Measurements from ENCODE around the gene SLC5A4. TPM values are rescaled to one million over a fixed set of nuclear protein-coding genes. Genes with fewer than 3 reads are reported as not detected.

The SLC5A4 gene
- total RNA-seq, 1 experiment from 2014 or later: not detected

GRCh38 chr22:32222991-32223390, 32.2 kb downstream of the SLC5A4 start:
- H3K79me2 ChIP-seq (ENCODE audit: insufficient read depth, low read length): no peaks in the 10 kb centered on the region
- Mint-ChIP-seq H3K9me3 (no peaks in the 10 kb centered on the region), H3K27ac (no peak overlapping the region), H3K27me3 (ENCODE audit: low read depth) (peaks cover 61% of the 10 kb centered on the region), H3K4me1 (no peaks in the 10 kb centered on the region), H3K4me3 (no peak overlapping the region), H3K36me3 (ENCODE audit: insufficient read depth in 1 of 3, low read depth in 3 of 3) (no peaks in the 10 kb centered on the region)
- no peaks in the 10 kb centered on the region for H3K27me3 ChIP-seq (ENCODE audit: insufficient read depth, low read length)
- no CpG with 5 or more reads among the region's 1 CpG for WGBS (ENCODE audit: extremely low coverage, insufficient read length, low lambda C conversion rate)
- H3K79me1 ChIP-seq (ENCODE audit: insufficient read depth, low read depth, low read length, poor library complexity, severe bottlenecking): no peaks in the 10 kb centered on the region
- H3K23me2 ChIP-seq (ENCODE audit: insufficient read length, low read depth, low read length, poor library complexity, severe bottlenecking): no peaks in the 10 kb centered on the region
- no peak overlapping the region for H2BK20ac ChIP-seq (ENCODE audit: low read depth, low read length, poor library complexity, severe bottlenecking)
- no peak overlapping the region for H2BK15ac ChIP-seq (ENCODE audit: low read depth, low read length)
- no peak overlapping the region for H3K4ac ChIP-seq (ENCODE audit: low read depth, low read length)
- no peak overlapping the region for H3T11ph ChIP-seq (ENCODE audit: low read length)
- no peak overlapping the region for H3K4me2 ChIP-seq (ENCODE audit: insufficient read depth, insufficient read length, low read length)
- no peak overlapping the region for H3K23ac ChIP-seq (ENCODE audit: insufficient read length, low read depth, low read length)
- no peak overlapping the region for H2BK5ac ChIP-seq (ENCODE audit: insufficient read length, low read length)
- no peak overlapping the region for H4K91ac ChIP-seq (ENCODE audit: insufficient read length, low read depth, low read length)
- no peak overlapping the region for H2AFZ ChIP-seq (ENCODE audit: low read length)
- H4K20me1 ChIP-seq (ENCODE audit: control insufficient read depth, insufficient read depth, insufficient read length): no peaks in the 10 kb centered on the region
- H2BK12ac ChIP-seq (ENCODE audit: insufficient read length, low read depth, low read length): no peak overlapping the region
- H3K56ac ChIP-seq (ENCODE audit: insufficient read length, low read depth, low read length): no peak overlapping the region
- TF ChIP-seq CTCF (conservative IDR thresholded peaks at IDR 0.05): no peak
- H3K9me3 ChIP-seq (ENCODE audit: control insufficient read depth, low read depth, low read length): no peaks in the 10 kb centered on the region
- H4K8ac ChIP-seq (replicated peaks; ENCODE audit: insufficient read length, low read depth, low read length): no peak overlapping the region
- H2AK5ac ChIP-seq (ENCODE audit: insufficient read length, low read length): no peak overlapping the region
- no peak overlapping the region for H3K18ac ChIP-seq (ENCODE audit: insufficient read length, low read depth, low read length)
- H3K4me1 ChIP-seq (ENCODE audit: insufficient read depth, low read length): no peaks in the 10 kb centered on the region
- no peak overlapping the region for H2BK120ac ChIP-seq (ENCODE audit: low read depth, low read length, poor library complexity, severe bottlenecking)
- DNase-seq: no peak
- H3K14ac ChIP-seq (ENCODE audit: insufficient read depth, low read length): no peak overlapping the region
- no peak overlapping the region for H4K5ac ChIP-seq (ENCODE audit: insufficient read length, low read depth, low read length)
- no peak overlapping the region for H3K9ac ChIP-seq (ENCODE audit: extremely low read depth, insufficient read length, low read length)
- H3K27ac ChIP-seq (ENCODE audit: insufficient read length, low read depth, low read length): no peak overlapping the region

Measured in H9 (cell line).